CD4-positive, alpha-beta T cell treated with Interferon gamma for 1 hour (primary cell): ENCODE results near the gene DMRTA2.

Experiments
- DNase-seq: peaks from one replicate; pipeline ENCODE4 v3.0.0-alpha.2; 2020

DMRTA2 gene

DNA sequence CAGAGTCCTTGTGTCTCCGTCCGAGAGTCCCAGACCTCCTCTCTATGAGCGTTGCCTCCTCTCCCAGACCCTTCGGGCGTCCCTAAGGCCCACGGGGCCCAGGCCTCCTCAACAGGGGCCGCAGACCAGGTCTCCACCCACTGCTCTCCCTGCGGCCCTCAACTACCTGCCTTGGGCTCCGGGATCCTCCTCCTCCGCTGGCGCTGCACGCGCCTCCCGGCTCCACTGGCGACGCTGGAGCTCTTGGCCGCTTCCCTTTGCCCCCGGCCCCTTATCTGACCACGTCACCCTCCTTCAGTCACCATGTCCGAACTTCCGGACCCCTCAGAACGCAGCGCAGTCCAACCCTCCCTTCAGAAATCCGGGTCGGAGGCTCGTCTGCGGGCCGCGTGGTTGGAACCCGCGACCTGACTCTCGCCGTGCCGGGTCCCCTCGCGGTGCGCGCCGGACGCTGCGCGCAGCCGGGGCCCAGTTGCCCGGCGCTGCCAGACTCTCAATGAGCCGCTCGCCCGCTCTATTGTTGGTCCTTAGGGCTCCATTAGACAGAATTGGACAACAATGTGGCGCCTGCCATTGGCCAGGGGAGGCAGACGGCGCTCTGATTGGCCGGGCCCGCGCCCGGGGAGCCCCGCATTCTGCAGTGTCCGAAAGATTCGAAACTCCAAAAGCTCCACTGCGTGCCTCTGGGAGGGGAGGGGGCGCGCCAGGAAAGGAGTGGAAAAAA, at the start of gene DMRTA2:
DMRTA2 (minus strand) TSS at position 498 of the 724 bp plus-strand sequence. CDS start 1,907 bp downstream, outside the sequence.
- no peak for DNase-seq

DNA sequence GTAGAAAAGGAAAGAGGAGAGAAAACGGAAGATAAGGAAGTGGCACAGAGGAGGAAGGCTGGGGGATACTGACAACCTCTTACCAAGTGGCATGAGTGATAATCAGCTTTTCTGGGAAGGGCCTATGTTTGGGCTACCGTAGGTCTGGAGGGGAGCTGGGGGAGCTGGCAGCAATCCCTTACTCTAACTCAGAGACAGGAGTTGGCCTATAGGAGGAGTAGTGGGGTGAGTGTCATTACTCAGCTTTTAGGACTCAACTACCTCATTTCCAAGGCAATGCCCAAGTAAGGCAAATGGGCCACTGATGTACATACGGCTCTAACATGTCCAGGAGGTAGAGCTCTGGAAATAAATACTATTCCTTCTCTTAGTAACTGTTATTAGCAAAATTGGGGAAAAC, 48.7 kb upstream of the DMRTA2 start:
- no peak for DNase-seq

DNA sequence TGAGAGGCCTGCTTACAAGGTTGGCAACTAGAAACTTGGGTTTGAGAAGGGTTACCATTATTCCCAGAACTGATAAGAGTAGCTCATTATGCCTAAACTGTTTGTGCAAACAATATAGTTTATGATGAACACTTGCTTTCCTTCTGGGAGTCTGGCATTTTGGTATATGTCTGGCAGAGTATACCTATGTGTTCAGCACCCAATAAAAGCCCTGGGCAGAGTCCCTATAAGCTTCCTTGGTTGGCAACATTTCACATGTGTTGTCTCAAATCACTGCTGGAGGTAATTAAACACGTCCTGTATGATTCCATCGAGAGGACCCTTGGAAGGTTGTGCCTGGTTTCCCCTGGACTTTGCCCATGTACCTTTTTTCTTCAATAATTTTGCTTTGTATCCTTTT, 39.7 kb upstream of the DMRTA2 start:
- no peak for DNase-seq

DNA sequence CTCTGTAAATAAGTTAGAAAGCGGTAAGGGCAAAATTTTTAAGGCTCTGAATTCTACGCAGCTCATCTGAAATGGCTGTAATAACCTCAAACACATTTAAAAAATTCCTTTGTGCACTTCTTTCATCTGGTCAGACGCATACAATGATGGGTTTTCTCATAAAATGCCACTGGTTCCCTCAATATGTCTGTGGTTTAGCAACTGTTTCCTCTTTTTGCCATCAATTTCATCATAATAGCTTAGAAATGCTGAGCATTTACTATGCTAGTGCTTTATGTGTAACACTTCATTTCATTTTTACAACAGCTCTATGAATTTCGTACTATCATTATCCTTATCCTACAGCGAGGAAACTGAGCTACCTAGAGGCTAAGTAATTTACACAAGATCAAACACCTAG, 35.3 kb upstream of the DMRTA2 start:
- no peak for DNase-seq

DNA sequence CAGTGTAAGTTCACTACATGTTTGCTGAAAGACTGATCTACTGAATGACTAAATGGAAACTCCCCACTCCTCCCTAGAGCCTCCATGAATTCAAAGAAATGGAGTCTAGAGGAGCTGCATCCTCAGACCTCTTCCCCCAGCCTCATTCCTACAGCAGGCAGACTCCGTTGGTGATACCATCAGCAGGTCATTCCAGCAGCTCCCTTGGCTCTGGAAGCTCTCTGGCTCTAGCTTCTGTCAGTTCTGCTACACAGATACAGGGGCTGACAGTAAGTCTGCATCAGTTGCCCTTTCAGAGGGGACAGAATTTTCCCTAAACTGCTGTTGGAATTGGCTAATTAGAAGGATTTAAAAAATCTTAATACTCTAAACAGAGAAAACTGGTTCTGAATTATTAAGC, 31.7 kb upstream of the DMRTA2 start:
- DNase-seq, result no peak

DNA sequence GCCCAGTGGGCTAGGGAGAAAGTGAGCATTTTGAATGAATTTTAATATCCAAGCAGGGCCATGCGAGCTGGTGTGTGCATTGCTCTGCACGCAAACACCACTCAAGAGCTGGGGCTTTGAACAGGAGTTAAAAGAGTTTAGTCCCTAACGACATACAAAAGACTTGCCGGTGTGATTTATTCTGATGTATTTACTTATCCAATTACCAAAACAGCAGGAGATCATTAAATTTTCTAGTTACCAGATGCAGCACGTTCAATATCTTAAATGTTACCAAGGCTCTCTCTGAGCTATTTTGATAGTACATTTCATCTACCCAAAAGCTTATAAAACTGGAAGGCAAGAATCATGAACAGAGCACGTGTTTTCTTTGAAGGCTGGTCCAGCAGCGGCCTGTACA, 30.0 kb upstream of the DMRTA2 start:
- no peak for DNase-seq

DNA sequence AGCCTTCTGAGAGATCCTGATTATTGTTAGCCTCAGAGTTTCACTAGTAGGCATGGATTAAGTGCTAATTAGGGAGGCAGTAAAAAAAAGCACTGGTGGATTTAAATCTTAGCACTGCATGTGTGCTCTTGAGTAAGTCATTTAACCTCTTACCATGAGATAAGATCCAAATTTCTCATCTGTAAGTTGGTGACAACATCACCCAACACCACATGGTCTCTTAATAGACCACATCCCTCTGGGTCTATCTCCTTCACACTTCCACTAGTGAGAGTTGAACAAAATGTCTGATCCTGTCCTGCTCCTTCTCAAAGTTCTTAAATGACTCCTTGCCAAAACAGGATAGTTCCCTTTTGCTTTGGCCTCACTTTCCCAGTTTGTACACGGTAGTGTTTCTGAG, 29.5 kb upstream of the DMRTA2 start:
- DNase-seq, result no peak

DNA sequence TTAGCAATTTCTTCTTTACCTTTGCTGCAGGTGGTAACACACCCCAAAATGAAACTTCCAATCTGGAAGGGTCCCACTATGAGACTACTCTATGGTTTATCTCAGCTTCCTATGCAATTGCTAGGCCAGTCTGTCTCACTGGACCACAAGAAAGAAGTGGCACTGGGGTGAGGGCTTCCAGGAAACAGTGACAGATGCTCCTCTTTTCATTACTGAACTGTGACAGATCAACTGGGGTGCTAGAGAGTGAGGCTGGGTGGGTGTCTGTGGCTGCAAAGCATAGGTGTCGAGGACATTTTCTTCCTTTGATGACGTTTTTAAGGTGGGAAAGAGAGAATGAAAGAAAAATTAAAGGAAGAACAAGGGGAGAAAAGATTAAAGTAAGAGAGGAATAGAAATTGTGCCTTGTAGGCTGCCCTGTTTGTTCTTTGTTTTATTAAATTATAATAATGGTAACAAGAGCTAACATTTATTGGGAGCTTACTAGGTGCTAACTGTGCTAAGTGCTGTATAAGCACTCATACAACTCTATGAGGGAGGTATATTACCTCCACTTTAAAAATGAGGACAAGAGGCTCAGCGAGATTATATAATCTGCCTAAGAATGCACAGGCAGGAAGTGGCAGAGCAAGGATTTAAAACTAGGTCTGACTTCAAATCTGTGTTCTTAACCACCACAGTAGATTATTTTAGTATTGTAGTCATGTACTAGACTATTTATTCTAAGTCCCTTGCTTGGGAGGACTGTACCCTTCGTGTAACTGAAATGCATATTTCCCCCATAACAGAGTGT, 27.8 kb upstream of the DMRTA2 start:
- DNase-seq, result no peak

DNA sequence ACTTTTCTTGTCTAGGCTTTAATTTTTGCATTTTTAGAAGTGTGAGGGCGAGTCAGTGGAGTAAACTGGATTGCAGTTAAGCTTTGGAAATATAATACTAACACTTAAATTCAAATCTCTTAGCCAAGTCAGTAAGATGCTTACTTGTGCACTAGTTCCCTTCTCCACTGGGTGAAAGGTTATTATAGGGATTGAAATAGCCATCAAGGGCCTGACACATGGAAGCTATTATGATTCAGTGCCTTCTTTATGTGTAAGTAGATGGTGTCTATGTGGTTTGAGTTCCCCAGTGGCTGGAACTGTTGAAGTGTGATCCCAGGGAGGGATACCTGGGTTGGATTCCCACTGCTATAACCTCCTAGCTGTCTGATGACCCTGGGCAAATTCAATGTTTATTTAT, 24.7 kb upstream of the DMRTA2 start:
- no peak for DNase-seq

DNA sequence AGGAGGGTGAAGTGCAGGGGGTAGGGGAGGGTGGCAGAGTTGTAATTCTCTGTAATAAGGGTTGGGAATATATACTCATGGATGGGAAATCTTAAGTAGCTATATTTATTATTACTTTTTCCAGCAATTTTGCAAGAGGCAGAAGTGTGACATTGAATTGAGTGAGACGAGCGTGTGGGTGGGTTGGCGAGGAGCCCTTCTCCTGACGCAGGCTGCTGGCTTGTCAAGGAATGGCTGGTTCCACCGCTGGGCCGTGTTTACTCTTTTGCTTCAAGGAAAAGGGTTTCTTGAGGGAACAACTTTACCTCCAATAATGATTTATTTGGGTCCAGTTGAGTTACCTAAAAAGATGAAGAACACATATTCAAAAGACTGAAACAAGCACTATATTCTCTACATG, 17.9 kb upstream of the DMRTA2 start:
- no peak for DNase-seq

DNA sequence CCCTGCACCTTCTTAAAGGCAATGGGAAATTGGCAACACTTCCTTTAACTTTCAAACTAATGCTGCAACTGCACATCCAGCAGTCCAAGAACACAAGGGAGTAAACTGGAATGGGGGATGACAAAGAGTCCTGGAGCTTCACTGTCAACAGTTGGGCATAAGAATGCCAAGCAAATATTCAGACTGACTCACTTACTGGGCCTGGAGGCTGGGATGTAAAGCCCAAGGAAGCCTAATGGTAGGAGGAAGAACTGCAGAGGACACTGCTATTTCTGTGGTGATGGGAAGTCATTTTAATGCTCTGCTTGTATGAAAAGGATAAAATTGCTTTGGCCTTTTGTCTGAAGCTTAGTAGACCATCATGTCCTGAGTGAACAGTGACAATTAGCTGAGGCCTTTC, 15.7 kb upstream of the DMRTA2 start:
- DNase-seq, result no peak

DNA sequence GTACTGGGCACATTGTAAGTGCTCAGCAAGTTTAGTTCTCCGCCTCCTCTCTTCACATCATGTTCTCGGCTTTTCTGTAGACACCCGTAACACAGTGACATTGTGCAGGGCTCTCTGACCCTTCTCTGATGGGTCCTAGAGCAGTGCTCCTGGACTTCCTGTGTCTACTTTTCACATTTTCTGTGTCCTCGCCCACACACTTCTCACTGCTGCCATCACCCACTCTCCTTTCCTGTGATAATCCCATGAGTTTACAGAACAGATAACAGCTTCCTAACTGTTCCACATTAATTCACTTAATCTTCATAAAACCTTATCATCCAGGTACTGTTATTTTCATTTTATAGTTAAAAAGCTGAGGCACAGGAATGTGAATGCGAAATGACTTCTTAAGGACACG, 13.2 kb upstream of the DMRTA2 start:
- no peak for DNase-seq

DNA sequence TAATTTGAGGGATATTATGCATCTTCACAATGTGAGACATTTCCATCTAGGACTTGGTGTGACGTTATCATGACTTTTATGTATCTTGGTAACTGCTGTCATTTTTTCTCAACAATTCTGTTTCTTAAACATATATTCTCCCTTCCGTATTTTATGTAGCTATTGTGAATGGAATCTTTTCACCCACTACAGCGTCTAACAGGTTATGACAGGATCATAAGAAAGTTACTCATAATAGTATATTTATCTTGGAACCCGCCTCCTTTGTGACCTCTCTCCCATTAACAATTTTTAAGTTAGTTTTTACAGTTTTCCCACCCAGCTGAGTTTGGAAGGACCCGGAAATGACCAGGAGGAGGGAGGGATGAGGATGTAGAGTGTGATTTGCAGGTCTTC, 6.8 kb upstream of the DMRTA2 start:
- no peak for DNase-seq

DNA sequence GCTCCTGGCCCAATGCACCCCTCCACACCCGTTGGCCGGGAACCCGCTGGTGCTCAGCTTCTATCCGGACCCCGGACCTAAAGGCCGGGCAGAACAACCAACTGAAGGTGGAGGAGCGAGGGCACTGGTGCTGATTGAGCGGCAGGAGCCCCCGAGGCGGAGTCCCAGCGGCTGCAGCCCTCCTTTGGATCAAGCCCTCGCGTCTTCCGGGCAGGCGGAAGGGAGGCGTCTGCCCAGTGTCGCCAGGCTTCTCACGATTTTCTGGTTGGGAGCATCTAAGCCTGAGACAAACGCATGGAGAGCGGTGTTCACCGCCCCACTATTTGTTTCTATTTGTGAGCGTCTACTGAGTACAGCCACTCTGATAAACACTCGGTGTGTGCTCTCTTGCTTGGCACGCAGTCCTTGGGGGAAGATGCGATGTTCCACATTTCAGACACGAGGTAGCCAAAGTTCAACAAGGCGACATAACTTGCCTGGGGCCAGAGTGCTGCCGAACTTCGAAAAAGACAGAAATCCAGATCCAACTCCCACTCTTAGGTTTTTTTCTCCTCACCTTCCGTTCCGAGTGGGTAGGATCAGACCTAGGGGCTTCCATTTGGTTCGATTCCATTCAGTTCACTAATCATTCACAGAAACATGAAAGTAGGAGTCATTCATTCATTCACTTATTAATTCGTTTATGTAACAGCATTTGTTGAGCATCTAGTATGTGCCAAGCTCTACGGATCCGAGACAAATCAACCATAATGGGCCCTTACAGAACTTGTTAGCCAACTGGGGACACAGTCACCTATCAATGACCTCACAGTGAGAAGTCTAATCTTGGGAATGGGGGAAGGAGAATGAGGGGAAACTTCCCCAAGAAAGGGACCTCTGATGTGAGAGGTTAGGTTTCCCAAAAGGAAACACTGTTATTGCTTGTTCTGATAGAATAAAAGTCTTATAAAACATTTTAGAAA, 4.9 kb upstream of the DMRTA2 start:
- no peak for DNase-seq

DNA sequence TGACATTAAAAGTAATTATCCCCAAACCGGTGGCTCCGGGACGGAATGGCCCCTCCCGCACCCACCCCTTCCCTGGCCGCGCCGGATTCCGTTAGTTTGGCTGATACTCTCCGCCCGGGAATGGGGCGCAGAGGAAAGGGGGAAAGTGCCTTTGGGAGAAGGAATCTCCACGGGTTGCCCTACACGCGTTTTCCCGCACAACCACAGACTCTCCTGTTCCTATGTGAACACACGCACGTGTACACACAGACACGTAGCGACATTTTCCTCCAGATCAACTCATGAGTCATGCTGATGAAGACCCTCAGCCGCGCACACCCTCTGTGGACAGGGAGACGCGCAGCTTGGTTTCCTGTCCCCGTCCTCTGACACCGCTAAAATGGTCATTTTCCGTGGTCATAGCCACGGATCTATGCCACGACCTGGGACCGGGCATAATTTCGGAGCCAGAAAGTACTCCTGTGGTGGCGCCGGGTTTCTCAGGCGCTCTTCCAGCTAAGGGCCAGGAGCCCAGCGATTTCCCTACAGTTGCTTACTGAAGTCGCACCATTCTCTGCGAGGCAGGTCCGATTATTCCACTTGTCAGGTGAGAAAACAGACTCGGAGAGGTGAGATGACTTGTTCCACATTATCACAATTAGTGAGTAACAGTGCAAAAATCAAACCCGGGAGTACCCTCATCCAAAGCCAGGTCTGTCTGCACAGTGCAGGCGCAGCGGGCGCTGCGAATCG, 4.0 kb upstream of the DMRTA2 start:
- DNase-seq, result no peak

DNA sequence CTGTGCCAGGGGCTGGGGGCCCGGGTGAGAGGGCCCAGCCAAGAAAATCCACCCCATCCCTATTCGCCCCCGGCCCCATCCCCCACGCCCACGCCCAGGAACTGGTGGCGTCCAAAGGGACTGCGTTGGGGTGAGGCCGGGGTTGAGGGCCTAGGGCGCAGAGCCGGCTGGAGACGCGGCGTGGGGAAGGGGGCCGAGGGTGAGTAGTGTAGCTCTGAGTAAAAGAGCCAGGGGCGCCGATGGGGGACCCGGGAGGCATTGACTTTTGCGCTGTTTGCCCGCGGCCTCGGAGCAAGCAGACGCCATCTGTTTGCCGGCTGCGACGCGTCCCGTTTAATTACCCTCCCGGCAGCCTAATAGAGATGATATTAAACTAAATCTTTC, 3.5 kb upstream of the DMRTA2 start:
- DNase-seq, result no peak

DNA sequence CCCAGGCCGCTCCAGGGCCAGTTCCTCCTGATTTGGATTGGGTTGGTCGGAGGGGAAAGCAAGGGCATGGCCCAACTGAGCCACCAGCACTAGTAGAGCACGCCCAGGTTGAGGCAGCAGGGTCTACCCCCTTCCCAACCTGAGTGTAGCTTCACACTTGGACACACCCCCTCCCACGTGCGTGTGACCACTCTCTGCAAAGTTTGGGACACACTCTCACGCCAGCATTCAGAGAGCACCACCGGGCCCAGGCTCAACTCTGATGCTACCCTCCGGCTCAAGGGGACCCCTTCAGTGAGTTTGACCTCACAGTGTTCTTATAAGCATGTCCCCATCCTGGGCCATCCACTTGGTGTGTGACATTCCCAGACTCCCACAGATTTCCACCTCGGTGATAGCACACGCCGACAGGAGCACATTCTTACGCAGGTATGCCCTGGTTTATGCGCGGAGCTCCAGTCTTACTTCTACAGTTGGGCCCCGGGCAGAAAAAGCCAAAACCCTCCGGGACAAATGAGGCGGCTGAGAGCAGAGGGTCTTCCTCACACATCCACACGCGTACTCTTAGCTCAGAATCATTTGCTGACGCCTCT, 3.0 kb upstream of the DMRTA2 start:
- no peak for DNase-seq

DNA sequence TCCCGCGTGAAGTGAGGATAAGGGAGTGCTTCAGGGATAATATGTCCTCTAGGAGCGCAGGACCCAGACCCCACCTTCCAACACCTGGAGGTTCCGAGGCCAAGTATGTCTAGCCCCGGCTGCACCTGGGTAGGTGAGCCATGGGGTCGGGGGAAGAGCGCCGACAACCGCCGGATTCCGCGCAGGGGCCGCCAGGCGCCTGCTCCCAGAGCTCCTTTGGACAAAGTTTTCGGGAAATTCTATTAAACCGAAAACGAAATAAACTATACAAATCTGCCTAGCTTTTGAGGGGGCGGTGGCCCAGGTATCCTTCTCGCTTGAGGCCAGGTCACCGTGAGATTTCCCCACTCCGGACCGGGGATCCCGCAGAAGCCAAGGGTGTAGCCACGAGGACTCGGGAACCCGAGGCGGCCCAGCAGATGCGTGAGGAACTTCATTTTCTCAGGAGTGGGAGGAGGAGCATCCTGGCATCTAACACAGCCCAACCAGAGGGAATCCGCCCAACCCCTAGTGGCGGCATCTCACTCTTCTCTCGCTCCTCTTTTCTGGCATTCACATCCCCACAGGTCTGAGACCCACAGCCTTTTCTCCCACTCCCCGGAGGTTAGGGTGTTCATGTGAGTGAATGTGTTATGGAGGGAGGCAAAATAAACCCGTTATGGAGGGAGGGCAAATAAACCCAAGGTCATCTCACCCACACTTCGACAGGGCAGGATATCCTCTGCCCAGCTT, 2.3 kb upstream of the DMRTA2 start:
- no peak for DNase-seq

DNA sequence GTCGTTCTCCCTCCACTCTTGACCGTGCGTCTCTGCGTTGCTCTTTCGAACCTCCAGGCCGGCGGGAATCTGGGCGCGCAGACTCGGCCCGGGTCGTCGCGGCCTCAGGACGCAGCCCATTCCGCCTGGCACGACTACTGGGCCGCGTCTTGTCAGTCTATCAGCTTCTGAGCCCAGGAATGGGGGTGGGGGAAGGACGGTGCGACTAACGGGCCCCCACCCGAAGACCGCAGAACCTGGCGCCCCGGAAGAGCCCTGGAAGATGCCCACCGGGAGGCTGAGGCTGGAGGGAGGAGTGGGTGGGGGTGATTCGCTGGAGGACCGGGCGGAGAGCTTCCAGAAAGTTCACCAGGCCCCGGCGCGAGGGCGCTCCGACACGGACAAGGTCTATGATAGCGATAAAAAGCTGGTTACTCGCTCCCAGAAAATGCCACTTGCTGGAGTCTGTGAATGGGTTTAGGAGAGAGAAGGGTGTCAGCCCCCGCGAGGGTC, 1.7 kb upstream of the DMRTA2 start:
- DNase-seq, result no peak

DNA sequence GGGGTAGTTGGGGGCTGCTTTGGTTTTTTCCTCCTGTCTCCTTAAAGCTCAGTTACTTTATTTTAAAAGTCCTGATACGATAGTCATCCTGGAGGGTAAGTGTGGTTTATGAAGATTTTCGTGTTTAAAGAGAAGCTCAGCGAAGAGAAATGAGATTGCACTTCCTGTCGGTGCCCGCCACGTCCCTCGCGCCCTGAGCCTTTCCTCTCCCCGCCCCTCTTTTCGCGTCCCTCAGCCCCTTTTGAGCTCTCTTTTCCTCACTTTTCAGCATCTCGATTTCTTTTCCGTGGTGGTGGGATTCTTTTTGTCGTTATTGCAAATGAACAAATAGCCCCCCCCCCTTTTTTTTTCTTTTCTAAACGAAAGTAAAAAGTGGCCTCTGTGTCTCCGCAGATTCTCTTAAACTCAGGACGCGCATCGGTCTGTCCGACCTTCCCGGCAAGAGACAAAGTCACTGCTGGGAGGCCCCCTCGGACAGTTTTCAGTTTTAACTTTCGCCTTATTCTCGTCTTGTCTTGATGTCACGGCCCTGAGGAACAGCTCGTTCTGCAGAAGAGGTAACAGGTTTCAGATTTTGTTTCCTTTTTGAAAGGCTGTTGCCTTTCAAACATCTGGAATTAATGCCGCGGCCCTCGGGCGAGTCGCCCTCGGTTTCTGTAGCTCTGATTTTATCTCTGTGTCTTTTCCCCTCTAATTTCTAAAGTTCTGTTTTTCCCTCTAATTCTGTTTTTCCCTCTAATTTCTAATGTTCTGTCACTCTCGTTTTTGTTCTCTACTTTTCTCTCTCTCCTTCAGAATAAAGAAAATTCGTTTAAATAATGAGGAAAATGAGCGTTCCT, 1.0 kb upstream of the DMRTA2 start:
- DNase-seq, result no peak

DNA sequence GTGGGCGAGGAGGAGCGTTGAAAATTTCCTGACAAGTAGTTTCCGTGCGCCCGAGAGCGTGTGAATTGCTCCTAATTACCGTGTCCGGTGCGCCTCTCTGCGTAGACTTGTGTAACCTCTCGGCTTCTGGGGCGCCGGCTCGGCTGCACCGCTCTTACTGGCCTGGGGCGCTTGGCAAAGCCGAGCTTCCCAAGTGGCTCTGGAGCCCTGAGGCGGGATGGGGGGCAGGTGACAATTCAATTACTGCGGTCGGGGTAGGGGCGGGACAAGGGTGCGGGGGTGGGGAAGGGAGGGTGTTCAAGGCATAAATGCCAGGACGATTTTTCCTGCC, 392 bp upstream of the DMRTA2 start:
- DNase-seq, result no peak
